ENCODE results near the gene ATP6V1F. TPM values are rescaled to one million over a fixed set of nuclear protein-coding genes. Genes with fewer than 3 reads are reported as not detected.

ATP6V1F gene
- total RNA-seq, 3 donors from 2014 or later, result 55.6 to 85.5 (median 82.4) TPM

- no peaks in the 10 kb centered on the region for H3K9me3 ChIP-seq
- no peaks in the 10 kb centered on the region for H3K36me3 ChIP-seq (ENCODE audit: low read depth)
- no peak overlapping the region for H3K4me3 ChIP-seq
- no peak for TF ChIP-seq CTCF (IDR thresholded peaks at IDR 0.05)
- intact Hi-C loops (cut with DNase I, micrococcal nuclease), result no loop called here
- peak; percentile 35 for ATAC-seq
- H3K4me1 ChIP-seq (ENCODE audit: low read depth), result peaks cover 4% of the 10 kb centered on the region
- DNase-seq, result no peak
Measured at GRCh38 chr7:128855559-128855958, 7.1 kb upstream of the ATP6V1F start.

GRCh38 chr7:128856001-128856718 lies 6.5 kb upstream of the ATP6V1F start:
- ATAC-seq (no peak), DNase-seq (no peak)
- no peaks in the 10 kb centered on the region for H3K36me3 ChIP-seq (ENCODE audit: low read depth)
- no peaks in the 10 kb centered on the region for H3K9me3 ChIP-seq
- no peak for TF ChIP-seq CTCF (IDR thresholded peaks at IDR 0.05)
- peaks cover 4% of the 10 kb centered on the region for H3K4me1 ChIP-seq (ENCODE audit: low read depth)
- intact Hi-C loops (cut with DNase I, micrococcal nuclease), result no loop called here
- no peak overlapping the region for H3K4me3 ChIP-seq

GRCh38 chr7:128858380-128859231 lies 4.0 kb upstream of the ATP6V1F start:
- intact Hi-C loops (cut with DNase I, micrococcal nuclease), result no loop called here
- ATAC-seq (no peak), DNase-seq (no peak)
- Histone ChIP-seq H3K4me1 (ENCODE audit: low read depth) (peaks cover 10% of the 10 kb centered on the region), H3K36me3 (ENCODE audit: low read depth) (no peaks in the 10 kb centered on the region), H3K9me3 (no peaks in the 10 kb centered on the region), H3K4me3 (no peak overlapping the region)
- no peak for TF ChIP-seq CTCF (IDR thresholded peaks at IDR 0.05)

DNA sequence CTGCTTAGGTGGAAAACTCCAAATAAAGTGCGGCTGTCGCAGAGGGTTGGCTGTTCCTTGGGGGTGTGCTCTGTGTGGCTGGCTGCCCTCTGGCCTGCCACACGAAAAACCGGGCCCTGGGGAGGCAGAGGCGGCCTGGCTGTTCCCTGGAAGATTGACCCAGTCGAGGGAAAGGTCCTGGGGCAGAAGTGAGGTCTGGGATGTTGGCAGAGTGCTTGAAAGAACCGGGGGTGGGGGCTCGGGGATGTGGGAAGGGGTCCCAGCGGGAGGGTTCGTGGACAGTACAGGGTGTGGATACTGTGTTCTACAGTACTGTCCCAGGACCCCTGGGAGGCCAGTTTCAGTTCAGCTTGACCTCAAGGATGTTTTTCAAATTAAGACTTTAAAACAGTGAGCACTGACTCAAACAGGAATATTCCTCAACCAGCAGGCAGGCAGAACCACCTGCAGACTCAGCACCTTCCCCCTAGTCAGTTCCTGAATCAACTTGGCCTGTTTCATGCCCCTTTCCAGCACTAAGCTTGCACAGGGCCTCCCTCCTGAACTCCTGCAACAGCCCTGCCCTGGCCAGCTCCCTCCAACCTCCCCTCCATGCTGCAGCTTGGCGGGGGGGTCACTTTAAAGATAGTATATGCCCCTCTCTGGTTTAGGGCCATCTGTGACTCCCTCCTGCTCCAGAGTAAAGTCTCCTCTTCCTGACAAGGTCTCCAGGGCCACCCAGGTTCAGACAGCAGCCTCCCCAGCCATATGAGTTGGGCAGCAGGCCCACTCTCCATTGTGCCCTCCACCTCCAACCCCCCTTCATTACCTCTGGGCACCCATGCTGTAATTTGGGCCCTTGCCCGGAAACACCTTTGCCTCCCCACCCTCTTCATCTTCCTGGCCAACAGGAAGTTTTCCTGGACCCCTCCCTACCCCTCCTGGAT lies 3.2 kb upstream of the ATP6V1F start:
- H3K36me3 ChIP-seq (ENCODE audit: low read depth), result no peaks in the 10 kb centered on the region
- no peak for TF ChIP-seq CTCF (IDR thresholded peaks at IDR 0.05)
- ATAC-seq (no peak), DNase-seq (no peak)
- H3K4me1 ChIP-seq (ENCODE audit: low read depth), result peaks cover 17% of the 10 kb centered on the region
- no peaks in the 10 kb centered on the region for H3K9me3 ChIP-seq
- intact Hi-C loops (cut with DNase I, micrococcal nuclease), result no loop called here
- no peak overlapping the region for H3K4me3 ChIP-seq

All from mucosa of descending colon (tissue), 3 donors.